CD8-positive, alpha-beta memory T cell (primary cell): ENCODE results near the gene EFNA5. TPM values are rescaled to one million over a fixed set of nuclear protein-coding genes. Genes with fewer than 3 reads are reported as not detected.

Experiments
- CTCF ChIA-PET: fragments of 350-600 bp; sonication (Branson Sonifier 250); formaldehyde crosslinking; loops from one replicate; lab custom pipeline; 2021; ENCODE audit warnings: antibody characterized with exemption; lab: Charles Lee
- POLR2A ChIA-PET: fragments of 350-600 bp; sonication (Branson Sonifier 250); formaldehyde crosslinking; loops from one replicate; lab custom pipeline; 2021; ENCODE audit warnings: antibody characterized with exemption; lab: Charles Lee
- DNase-seq, 5 donors: peaks; one replicate each; pipeline versions ENCODE4 v3.0.0 to v3.0.0-alpha.2; 2020 to 2022; ENCODE audit warnings: mixed read lengths in 1 of 5
- H3K27ac ChIP-seq: one replicate; pipeline ENCODE4 v1.7.0; 2013; ENCODE audit warnings: low read depth, mild to moderate bottlenecking, low read length, moderate library complexity
- H3K27me3 ChIP-seq: 2 replicates; pipeline ENCODE4 v1.7.0; 2013; ENCODE audit warnings: low read length, mild to moderate bottlenecking; ENCODE audit not compliant: insufficient read depth, poor library complexity, severe bottlenecking
- H3K36me3 ChIP-seq: 2 replicates; pipeline ENCODE4 v1.7.0; 2013; ENCODE audit warnings: mild to moderate bottlenecking, low read length, moderate library complexity; ENCODE audit not compliant: insufficient read depth
- H3K4me1 ChIP-seq: 2 replicates; pipeline ENCODE4 v1.7.0; 2013; ENCODE audit warnings: mild to moderate bottlenecking, low read length, moderate library complexity; ENCODE audit not compliant: insufficient read depth
- H3K4me3 ChIP-seq: 2 replicates; pipeline ENCODE4 v1.7.0; 2013; ENCODE audit warnings: mild to moderate bottlenecking, low read length
- H3K9me3 ChIP-seq: 2 replicates; pipeline ENCODE4 v1.7.0; 2013; ENCODE audit warnings: mild to moderate bottlenecking, low read length
- H3K27ac Mint-ChIP-seq, 8 donors: one replicate each; pipeline ENCODE4 v1.8.0; 2020 to 2021; ENCODE audit warnings: mixed read lengths in 8 of 8, mild to moderate bottlenecking in 6 of 8, inconsistent platforms in 3 of 8, moderate library complexity in 3 of 8
- H3K27me3 Mint-ChIP-seq, 2 donors: one replicate each; pipeline ENCODE4 v1.8.0; 2020 to 2021; ENCODE audit warnings: mixed read lengths in 2 of 2, mild to moderate bottlenecking in 1 of 2, moderate library complexity in 1 of 2
- H3K36me3 Mint-ChIP-seq, 3 donors: one replicate each; pipeline ENCODE4 v1.8.0; 2020 to 2021; ENCODE audit warnings: mixed read lengths in 3 of 3, inconsistent platforms in 1 of 3, mild to moderate bottlenecking in 1 of 3
- H3K4me1 Mint-ChIP-seq, 3 donors: one replicate each; pipeline ENCODE4 v1.8.0; 2020 to 2021; ENCODE audit warnings: mixed read lengths in 3 of 3, inconsistent platforms in 1 of 3, mild to moderate bottlenecking in 1 of 3
- H3K4me3 Mint-ChIP-seq, 7 donors: one replicate each; pipeline ENCODE4 v1.8.0; 2020 to 2021; ENCODE audit warnings: mixed read lengths in 7 of 7, mild to moderate bottlenecking in 6 of 7, moderate library complexity in 4 of 7, inconsistent platforms in 2 of 7
- H3K9me3 Mint-ChIP-seq, 5 donors: one replicate each; pipeline ENCODE4 v1.8.0; 2020 to 2022; ENCODE audit warnings: mixed read lengths in 5 of 5, mild to moderate bottlenecking in 3 of 5, moderate library complexity in 2 of 5, inconsistent platforms in 1 of 5
- polyA plus RNA-seq: library from polyadenylated mRNA; unstranded; fragments of 300-500 nt; fragmentation: Illumina TruSeq; gene quantifications from one replicate; pipeline ENCODE4 v1.2.3, GENCODE V29; 2021
- total RNA-seq, 2 experiments: library from RNA; stranded (reverse); gene quantifications; one replicate each; pipeline ENCODE4 v1.2.3, GENCODE V29; 2021

Gene EFNA5
- total and polyA plus RNA-seq, 3 experiments from 2014 or later, result 0.21 TPM; not detected in 2

GRCh38 chr5:107518190-107518589 is 152.5 kb downstream of the EFNA5 start:
- H3K36me3 Mint-ChIP-seq, result no peaks in the 10 kb centered on the region
- Histone ChIP-seq H3K9me3 (no peaks in the 10 kb centered on the region), H3K27ac (no peak overlapping the region), H3K4me1 (no peaks in the 10 kb centered on the region), H3K36me3 (no peaks in the 10 kb centered on the region), H3K4me3 (no peak overlapping the region), H3K27me3 (no peaks in the 10 kb centered on the region)
- CTCF ChIA-PET, result no interaction called here
- H3K4me3 Mint-ChIP-seq, result no peak overlapping the region
- POLR2A ChIA-PET, result no interaction called here
- no peak overlapping the region for H3K27ac Mint-ChIP-seq
- no peak for DNase-seq
- H3K27me3 Mint-ChIP-seq, result peaks cover 0 to 2% of the 10 kb centered on the region in 2 donors
- peaks cover 0 to 1% (median 0%) of the 10 kb centered on the region in 5 donors for H3K9me3 Mint-ChIP-seq
- H3K4me1 Mint-ChIP-seq, result peaks cover 8 to 11% (median 10%) of the 10 kb centered on the region in 3 donors

- Histone ChIP-seq H3K36me3 (no peaks in the 10 kb centered on the region), H3K9me3 (no peaks in the 10 kb centered on the region), H3K4me3 (no peak overlapping the region), H3K27me3 (no peaks in the 10 kb centered on the region), H3K27ac (no peak overlapping the region), H3K4me1 (no peaks in the 10 kb centered on the region)
- no peak overlapping the region for H3K27ac Mint-ChIP-seq
- H3K4me1 Mint-ChIP-seq, result peaks cover 8 to 11% (median 10%) of the 10 kb centered on the region in 3 donors
- peaks cover 0 to 1% (median 0%) of the 10 kb centered on the region in 5 donors for H3K9me3 Mint-ChIP-seq
- no peaks in the 10 kb centered on the region for H3K36me3 Mint-ChIP-seq
- DNase-seq, result no peak
- no peak overlapping the region for H3K4me3 Mint-ChIP-seq
- peaks cover 0 to 2% of the 10 kb centered on the region in 2 donors for H3K27me3 Mint-ChIP-seq
- CTCF ChIA-PET, result no interaction called here
- POLR2A ChIA-PET, result no interaction called here
These were observed 153.3 kb downstream of the EFNA5 start for GRCh38 chr5:107517185-107518033.

- H3K9me3 Mint-ChIP-seq, result peaks cover 0 to 1% (median 0%) of the 10 kb centered on the region in 5 donors
- no peaks in the 10 kb centered on the region for H3K27me3 ChIP-seq
- H3K27ac Mint-ChIP-seq, result no peak overlapping the region
- peaks cover 0 to 2% of the 10 kb centered on the region in 2 donors for H3K27me3 Mint-ChIP-seq
- H3K4me1 ChIP-seq, result no peaks in the 10 kb centered on the region
- no peaks in the 10 kb centered on the region for H3K9me3 ChIP-seq
- CTCF ChIA-PET, result no interaction called here
- H3K4me3 ChIP-seq, result no peak overlapping the region
- H3K36me3 Mint-ChIP-seq, result no peaks in the 10 kb centered on the region
- H3K4me3 Mint-ChIP-seq, result no peak overlapping the region
- no peak for DNase-seq
- POLR2A ChIA-PET, result no interaction called here
- H3K36me3 ChIP-seq, result no peaks in the 10 kb centered on the region
- H3K27ac ChIP-seq, result no peak overlapping the region
- H3K4me1 Mint-ChIP-seq, result peaks cover 8 to 11% (median 10%) of the 10 kb centered on the region in 3 donors
These were observed 154.1 kb downstream of the EFNA5 start for GRCh38 chr5:107516452-107517184.

GRCh38 chr5:107515521-107516080 is 155.1 kb downstream of the EFNA5 start:
- ChIA-PET POLR2A (interaction anchor here (0.6 kb wide), 1 partner anchor 20 kb away, joined by 3 read pairs; no protein-coding TSS in a partner anchor), CTCF (no interaction called here)
- peaks cover 0 to 1% (median 0%) of the 10 kb centered on the region in 5 donors for H3K9me3 Mint-ChIP-seq
- no peak overlapping the region for H3K4me3 Mint-ChIP-seq
- H3K27ac Mint-ChIP-seq, result no peak overlapping the region
- H3K36me3 ChIP-seq, result no peaks in the 10 kb centered on the region
- no peaks in the 10 kb centered on the region for H3K27me3 ChIP-seq
- no peak overlapping the region for H3K4me3 ChIP-seq
- DNase-seq, result no peak
- H3K27ac ChIP-seq, result no peak overlapping the region
- H3K9me3 ChIP-seq, result no peaks in the 10 kb centered on the region
- H3K27me3 Mint-ChIP-seq, result peaks cover 0 to 2% of the 10 kb centered on the region in 2 donors
- peaks cover 8 to 10% (median 10%) of the 10 kb centered on the region in 3 donors for H3K4me1 Mint-ChIP-seq
- no peaks in the 10 kb centered on the region for H3K4me1 ChIP-seq
- no peaks in the 10 kb centered on the region for H3K36me3 Mint-ChIP-seq

- H3K27ac ChIP-seq, result no peak overlapping the region
- Mint-ChIP-seq H3K4me3 (no peak overlapping the region), H3K27me3 (peaks cover 0 to 2% of the 10 kb centered on the region in 2 donors), H3K27ac (peak overlapping the region in 1 of 8 donors; percentile 59), H3K36me3 (no peaks in the 10 kb centered on the region), H3K9me3 (peaks cover 0 to 2% (median 0%) of the 10 kb centered on the region in 5 donors), H3K4me1 (no peaks in the 10 kb centered on the region)
- no peak for DNase-seq
- H3K4me3 ChIP-seq, result no peak overlapping the region
- H3K36me3 ChIP-seq, result no peaks in the 10 kb centered on the region
- CTCF ChIA-PET, result no interaction called here
- H3K4me1 ChIP-seq, result no peaks in the 10 kb centered on the region
- POLR2A ChIA-PET, result no interaction called here
- H3K9me3 ChIP-seq, result no peaks in the 10 kb centered on the region
- H3K27me3 ChIP-seq, result no peaks in the 10 kb centered on the region
These were observed 156.4 kb downstream of the EFNA5 start for GRCh38 chr5:107514305-107514704.

DNA sequence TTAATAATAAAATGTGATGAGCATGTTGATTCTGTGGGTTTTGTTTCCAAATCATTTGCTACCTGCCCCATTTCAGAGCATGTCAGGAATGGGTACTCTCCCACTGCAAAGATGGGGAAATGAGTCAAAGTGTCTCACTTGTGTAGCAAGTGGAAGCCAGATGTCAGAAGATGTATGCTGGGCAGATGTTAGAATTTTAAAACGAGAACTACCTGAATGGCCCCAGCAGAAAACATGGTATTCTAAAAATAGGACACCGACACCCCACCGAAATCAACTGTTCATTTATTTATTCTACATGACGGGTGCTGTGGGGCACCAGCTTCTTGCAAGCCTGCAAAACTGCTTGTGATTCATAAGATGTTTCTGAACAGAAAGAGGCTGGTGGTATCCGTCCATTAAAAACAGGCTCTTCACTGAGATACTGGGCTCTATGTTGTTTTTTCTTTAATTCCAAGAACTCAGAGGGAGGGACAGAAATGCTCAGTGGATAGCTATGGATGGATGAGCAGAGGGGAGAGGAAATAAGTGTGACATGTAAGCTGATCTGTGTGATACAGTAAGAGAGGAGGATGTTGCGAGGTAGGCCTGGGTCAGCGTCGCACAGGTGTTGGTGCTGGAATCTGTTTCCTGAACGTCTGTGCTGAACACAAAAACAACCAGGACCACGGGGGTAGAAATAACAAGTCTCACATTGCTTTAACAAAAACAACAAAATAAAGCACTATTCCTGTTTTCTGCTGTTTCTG is 157.2 kb downstream of the EFNA5 start:
- no peak overlapping the region for H3K4me3 ChIP-seq
- H3K36me3 ChIP-seq, result no peaks in the 10 kb centered on the region
- CTCF ChIA-PET, result no interaction called here
- Mint-ChIP-seq H3K4me1 (no peaks in the 10 kb centered on the region), H3K27me3 (peaks cover 0 to 2% of the 10 kb centered on the region in 2 donors), H3K27ac (no peak overlapping the region), H3K36me3 (no peaks in the 10 kb centered on the region), H3K9me3 (peaks cover 0 to 2% (median 0%) of the 10 kb centered on the region in 5 donors), H3K4me3 (no peak overlapping the region)
- no peak overlapping the region for H3K27ac ChIP-seq
- no peaks in the 10 kb centered on the region for H3K27me3 ChIP-seq
- no peak for DNase-seq
- H3K9me3 ChIP-seq, result no peaks in the 10 kb centered on the region
- no peaks in the 10 kb centered on the region for H3K4me1 ChIP-seq
- POLR2A ChIA-PET, result no interaction called here

GRCh38 chr5:107512029-107512428 is 158.7 kb downstream of the EFNA5 start:
- Histone ChIP-seq H3K4me3 (no peak overlapping the region), H3K9me3 (no peaks in the 10 kb centered on the region), H3K27me3 (no peaks in the 10 kb centered on the region), H3K27ac (no peak overlapping the region), H3K4me1 (no peaks in the 10 kb centered on the region), H3K36me3 (no peaks in the 10 kb centered on the region)
- no peaks in the 10 kb centered on the region for H3K4me1 Mint-ChIP-seq
- no peaks in the 10 kb centered on the region for H3K36me3 Mint-ChIP-seq
- DNase-seq, result no peak
- CTCF ChIA-PET, result no interaction called here
- POLR2A ChIA-PET, result no interaction called here
- peaks cover 0 to 2% (median 0%) of the 10 kb centered on the region in 5 donors for H3K9me3 Mint-ChIP-seq
- H3K27me3 Mint-ChIP-seq, result peaks cover 0 to 2% of the 10 kb centered on the region in 2 donors
- no peak overlapping the region for H3K27ac Mint-ChIP-seq
- no peak overlapping the region for H3K4me3 Mint-ChIP-seq
